A673 (cell line): ENCODE results near the gene SLC7A5. TPM values are rescaled to one million over a fixed set of nuclear protein-coding genes. Genes with fewer than 3 reads are reported as not detected.
"Not testable (repeated sequence)": the region's sequence is repeated elsewhere in the genome, so short reads cannot be mapped to it uniquely, and the experiment has no call there.

Source experiments
- BruUV-seq: library from RNA; stranded (reverse); fragments of 400-500 nt; replicated peaks from 2 replicates; lab custom pipeline; 2021; lab: Mats Ljungman, UMichigan
- CTCF ChIA-PET: fragments of 300-600 bp; sonication (Branson Sonifier 250); formaldehyde crosslinking; loops from one replicate; lab custom pipeline; 2022; ENCODE audit warnings: antibody characterized with exemption; lab: Charles Lee
- POLR2A ChIA-PET: fragments of 300-600 bp; sonication (Branson Sonifier 250); formaldehyde crosslinking; loops from one replicate; lab custom pipeline; 2022; ENCODE audit warnings: antibody characterized with exemption; ENCODE audit not compliant: low non-redundant PET; lab: Charles Lee
- DNase-seq: peaks from one replicate; pipeline ENCODE4 v3.0.0-alpha.2; 2015; ENCODE audit warnings: low spot score
- H3K27ac ChIP-seq: fragments of 200-600 bp; sonication (generic); 2 replicates; pipeline ENCODE4 v1.5.1; 2016; ENCODE audit warnings: mixed run types, low read depth, mild to moderate bottlenecking, mixed read lengths, antibody characterized with exemption, low read length; ENCODE audit not compliant: poor library complexity, severe bottlenecking
- H3K27me3 ChIP-seq: fragments of 200-600 bp; sonication (generic); replicated peaks from 2 replicates; pipeline ENCODE4 v1.6.1; 2017; ENCODE audit warnings: mixed run types, low read depth, mild to moderate bottlenecking, mixed read lengths, antibody characterized with exemption, low read length; ENCODE audit not compliant: insufficient read depth, poor library complexity
- H3K36me3 ChIP-seq: fragments of 200-600 bp; sonication (generic); 2 replicates; pipeline ENCODE4 v1.6.1; 2016; ENCODE audit warnings: mixed run types, mild to moderate bottlenecking, mixed read lengths, antibody characterized with exemption, low read length; ENCODE audit not compliant: insufficient read depth, poor library complexity, severe bottlenecking
- H3K4me1 ChIP-seq: fragments of 200-600 bp; sonication (generic); 2 replicates; pipeline ENCODE4 v1.6.1; 2017; ENCODE audit warnings: mixed run types, mild to moderate bottlenecking, mixed read lengths, antibody characterized with exemption, low read length; ENCODE audit not compliant: insufficient read depth, poor library complexity, severe bottlenecking
- H3K4me3 ChIP-seq: fragments of 200-600 bp; sonication (generic); 2 replicates; pipeline ENCODE4 v1.5.1; 2016; ENCODE audit warnings: low read depth, mixed run types, mild to moderate bottlenecking, mixed read lengths, low read length; ENCODE audit not compliant: poor library complexity, severe bottlenecking
- H3K9me3 ChIP-seq: fragments of 200-600 bp; sonication (generic); 2 replicates; pipeline ENCODE4 v1.6.1; 2016; ENCODE audit warnings: mixed run types, low read depth, mild to moderate bottlenecking, mixed read lengths, antibody characterized with exemption, low read length; ENCODE audit not compliant: poor library complexity, severe bottlenecking
- CTCF ChIP-seq: fragments of 300-800, 200-600 bp; sonication (generic); conservative IDR thresholded peaks from 2 replicates; pipeline ENCODE4 v1.5.1; 2017; ENCODE audit warnings: low read depth, mild to moderate bottlenecking, antibody characterized with exemption, low read length, moderate library complexity, mixed read lengths
- EZH2 ChIP-seq: fragments of 200-600 bp; sonication (generic); IDR thresholded peaks from 2 replicates; pipeline ENCODE4 v1.6.1; 2017; ENCODE audit warnings: borderline replicate concordance, low read depth, mild to moderate bottlenecking, mixed read lengths, antibody characterized with exemption, low read length; ENCODE audit not compliant: poor library complexity, severe bottlenecking
- intact Hi-C: fragments of 100-400 bp; cut with micrococcal nuclease; formaldehyde crosslinking; loops from one replicate; pipeline ENCODE4 v1.10.0; 2022; ENCODE audit not compliant: unreplicated experiment
- total RNA-seq: library from RNA; stranded (reverse); gene quantifications from 2 replicates; pipeline ENCODE4 v1.2.3, GENCODE V29; 2021

Gene SLC7A5
- total RNA-seq, 1 experiment from 2014 or later, result 371 TPM

- TF ChIP-seq CTCF, result no peak
- TF ChIP-seq EZH2, result no peak
- BruUV-seq, result no TSS peak
- H3K36me3 ChIP-seq, result no peaks in the 10 kb centered on the region
- intact Hi-C loops, result no loop called here
- ChIA-PET POLR2A (interaction anchor here (0.6 kb wide), 1 partner anchor 412 kb away, joined by 4 read pairs; no protein-coding TSS in a partner anchor), CTCF (no interaction called here)
- no peak overlapping the region for H3K27ac ChIP-seq
- no peaks in the 10 kb centered on the region for H3K9me3 ChIP-seq
- no peaks in the 10 kb centered on the region for H3K27me3 ChIP-seq
- peaks cover 15% of the 10 kb centered on the region for H3K4me1 ChIP-seq
- no peak for DNase-seq
- no peak overlapping the region for H3K4me3 ChIP-seq
Observed at GRCh38 chr16:87790292-87791100, 78.8 kb downstream of the SLC7A5 start.

GRCh38 chr16:87789437-87790291, 79.6 kb downstream of the SLC7A5 start:
- Histone ChIP-seq H3K4me3 (no peak overlapping the region), H3K4me1 (peaks cover 14% of the 10 kb centered on the region), H3K9me3 (no peaks in the 10 kb centered on the region), H3K27ac (no peak overlapping the region), H3K36me3 (no peaks in the 10 kb centered on the region), H3K27me3 (no peaks in the 10 kb centered on the region)
- POLR2A ChIA-PET, result no interaction called here
- intact Hi-C loops, result no loop called here
- no peak for TF ChIP-seq EZH2
- TF ChIP-seq CTCF, result no peak
- CTCF ChIA-PET, result no interaction called here
- DNase-seq, result no peak
- BruUV-seq, result no TSS peak

- H3K9me3 ChIP-seq, H3K4me1 ChIP-seq, H3K36me3 ChIP-seq, BruUV-seq, CTCF ChIA-PET, DNase-seq, H3K4me3 ChIP-seq, H3K27ac ChIP-seq, H3K27me3 ChIP-seq, intact Hi-C loops, POLR2A ChIA-PET: not testable (repeated sequence)
Observed at GRCh38 chr16:87788730-87789436, 80.4 kb downstream of the SLC7A5 start.

- H3K4me1 ChIP-seq, BruUV-seq, H3K4me3 ChIP-seq, intact Hi-C loops, H3K27ac ChIP-seq, H3K36me3 ChIP-seq, CTCF ChIA-PET, H3K9me3 ChIP-seq, H3K27me3 ChIP-seq, POLR2A ChIA-PET, DNase-seq: not testable (repeated sequence)
Observed at GRCh38 chr16:87787451-87788091, 81.7 kb downstream of the SLC7A5 start.
